Umbilical cord (tissue), 2 donors: Measurements from ENCODE around the gene UBIAD1. TPM values are rescaled to one million over a fixed set of nuclear protein-coding genes. Genes with fewer than 3 reads are reported as not detected.
"Not testable (repeated sequence)": the region's sequence is repeated elsewhere in the genome, so short reads cannot be mapped to it uniquely, and the experiment has no call there.

Experiments used
- DNase-seq: peaks from one replicate; pipeline ENCODE4 v3.0.0-alpha.2; 2015; ENCODE audit warnings: low spot score
- total RNA-seq: library from RNA; depleted of rRNA; stranded (reverse); fragments of >200 nt; gene quantifications from one replicate; pipeline ENCODE4 v1.2.3, GENCODE V29; 2014; ENCODE audit warnings: low replicate concordance; ENCODE audit not compliant: insufficient read depth

UBIAD1 gene
- total RNA-seq = 7.9 TPM

GRCh38 chr1:11272832-11273594, at the start of gene UBIAD1:
Gene UBIAD1, plus strand, starts transcription at chr1:11273198. Its CDS starts 334 bp downstream, at chr1:11273532.
- peak; percentile 89 for DNase-seq

- no peak for DNase-seq
Measured at GRCh38 chr1:11227106-11228077, 45.6 kb upstream of the UBIAD1 start.

GRCh38 chr1:11229203-11229602, 43.8 kb upstream of the UBIAD1 start:
- no peak for DNase-seq

- DNase-seq = no peak
Measured at GRCh38 chr1:11233208-11233607, 39.8 kb upstream of the UBIAD1 start.

GRCh38 chr1:11237356-11237755, 35.6 kb upstream of the UBIAD1 start:
- no peak for DNase-seq

GRCh38 chr1:11238311-11238710, 34.7 kb upstream of the UBIAD1 start:
- no peak for DNase-seq

- no peak for DNase-seq
Measured at GRCh38 chr1:11245248-11245647, 27.8 kb upstream of the UBIAD1 start.

- no peak for DNase-seq
Measured at GRCh38 chr1:11245904-11246719, 26.9 kb upstream of the UBIAD1 start.

- no peak for DNase-seq
Measured at GRCh38 chr1:11248169-11248568, 24.8 kb upstream of the UBIAD1 start.

GRCh38 chr1:11252538-11252937, 20.5 kb upstream of the UBIAD1 start:
- no peak for DNase-seq

- DNase-seq = no peak
Measured at GRCh38 chr1:11253226-11253625, 19.8 kb upstream of the UBIAD1 start.

- DNase-seq = no peak
Measured at GRCh38 chr1:11256299-11256698, 16.7 kb upstream of the UBIAD1 start.

GRCh38 chr1:11262171-11263049, 10.6 kb upstream of the UBIAD1 start, which contains the start of gene MTOR:
Gene MTOR, minus strand, starts transcription at chr1:11262551. Its CDS starts 3,142 bp downstream, at chr1:11259409.
- DNase-seq = peak; percentile 100

GRCh38 chr1:11266268-11267074, 6.5 kb upstream of the UBIAD1 start:
- no peak for DNase-seq

GRCh38 chr1:11267350-11268337, 5.4 kb upstream of the UBIAD1 start:
- DNase-seq = not testable (repeated sequence)

- DNase-seq = no peak
Measured at GRCh38 chr1:11272544-11272831, 510 bp upstream of the UBIAD1 start.

GRCh38 chr1:11273595-11274234, 717 bp downstream of the UBIAD1 start:
- DNase-seq = no peak

- DNase-seq = no peak
Measured at GRCh38 chr1:11279152-11279551, 6.2 kb downstream of the UBIAD1 start.
